RWPE1 (cell line): ENCODE measurements around the gene TBC1D22A.

Experiments
- CTCF ChIA-PET: fragments of 350-600 bp; sonication (Branson Sonifier 250); formaldehyde crosslinking; extraction: SDS; loops from one replicate; lab custom pipeline; 2021; lab: Yijun Ruan, JAX
- POLR2A ChIA-PET: fragments of 400-600 bp; formaldehyde crosslinking; extraction: SDS; loops from one replicate; lab custom pipeline; 2020; ENCODE audit warnings: antibody characterized with exemption; ENCODE audit not compliant: low non-redundant PET; lab: Yijun Ruan, JAX
- DNase-seq: peaks from one replicate; pipeline ENCODE4 v3.0.0; 2012; ENCODE audit warnings: low spot score
- H3K27ac ChIP-seq: fragments of 450-650 bp; 2 replicates; pipeline ENCODE4 v1.5.1; 2017
- TF ChIP-seq, protein P1 (sequence below): fragments of 450-650 bp; conservative IDR thresholded peaks from 2 replicates; pipeline ENCODE4 v1.5.1; 2017; ENCODE audit warnings: low read depth, mild to moderate bottlenecking

Gene TBC1D22A

DNA sequence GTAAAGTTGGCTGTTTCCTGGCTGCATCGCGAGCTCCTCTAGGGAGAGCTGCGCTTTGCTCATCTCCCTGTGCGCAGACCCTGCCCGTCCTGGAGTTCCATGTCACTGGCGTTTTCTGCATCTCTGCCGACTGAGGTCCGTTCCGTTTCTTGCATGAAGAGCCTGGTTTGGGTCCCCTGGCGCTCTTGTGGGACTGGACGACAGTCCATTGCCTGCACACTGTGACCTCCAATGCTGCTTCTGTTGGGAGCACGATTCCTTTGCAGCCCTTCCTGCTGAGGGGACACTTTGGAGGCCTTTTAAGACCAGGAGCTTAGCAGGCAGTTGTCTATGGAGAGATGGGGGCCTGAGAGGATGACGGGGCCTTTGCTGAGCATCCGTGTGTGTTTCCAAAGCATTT is 90.3 kb downstream of the TBC1D22A start:
- no peak for DNase-seq
- ChIA-PET CTCF (no interaction called here), POLR2A (no interaction called here)
- no peak overlapping the region for H3K27ac ChIP-seq
- TF ChIP-seq, protein P1, sequence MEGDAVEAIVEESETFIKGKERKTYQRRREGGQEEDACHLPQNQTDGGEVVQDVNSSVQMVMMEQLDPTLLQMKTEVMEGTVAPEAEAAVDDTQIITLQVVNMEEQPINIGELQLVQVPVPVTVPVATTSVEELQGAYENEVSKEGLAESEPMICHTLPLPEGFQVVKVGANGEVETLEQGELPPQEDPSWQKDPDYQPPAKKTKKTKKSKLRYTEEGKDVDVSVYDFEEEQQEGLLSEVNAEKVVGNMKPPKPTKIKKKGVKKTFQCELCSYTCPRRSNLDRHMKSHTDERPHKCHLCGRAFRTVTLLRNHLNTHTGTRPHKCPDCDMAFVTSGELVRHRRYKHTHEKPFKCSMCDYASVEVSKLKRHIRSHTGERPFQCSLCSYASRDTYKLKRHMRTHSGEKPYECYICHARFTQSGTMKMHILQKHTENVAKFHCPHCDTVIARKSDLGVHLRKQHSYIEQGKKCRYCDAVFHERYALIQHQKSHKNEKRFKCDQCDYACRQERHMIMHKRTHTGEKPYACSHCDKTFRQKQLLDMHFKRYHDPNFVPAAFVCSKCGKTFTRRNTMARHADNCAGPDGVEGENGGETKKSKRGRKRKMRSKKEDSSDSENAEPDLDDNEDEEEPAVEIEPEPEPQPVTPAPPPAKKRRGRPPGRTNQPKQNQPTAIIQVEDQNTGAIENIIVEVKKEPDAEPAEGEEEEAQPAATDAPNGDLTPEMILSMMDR = no peak

DNA sequence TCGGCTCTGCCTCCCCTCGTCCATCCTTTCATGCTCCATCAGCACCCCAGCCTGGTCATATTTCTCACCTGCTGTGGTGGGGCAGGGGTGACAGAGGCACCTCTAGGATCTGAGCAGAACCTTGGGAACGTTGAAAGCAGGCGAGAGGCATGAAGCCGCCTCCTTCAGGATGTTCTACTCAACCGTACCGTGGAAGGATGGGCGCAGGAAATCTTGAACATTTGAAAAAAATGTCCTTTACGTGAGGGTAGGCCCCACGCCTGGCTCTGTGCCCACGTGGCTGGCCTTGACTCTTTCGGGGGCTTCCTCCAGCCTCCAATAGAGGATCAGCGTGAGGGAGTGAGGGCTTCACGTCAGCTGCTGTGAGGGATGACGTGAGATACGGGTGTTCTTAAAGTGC is 90.7 kb downstream of the TBC1D22A start:
- POLR2A ChIA-PET = no interaction called here
- DNase-seq = no peak
- CTCF ChIA-PET = no interaction called here
- H3K27ac ChIP-seq = no peak overlapping the region
- TF ChIP-seq, protein P1 = no peak

DNA sequence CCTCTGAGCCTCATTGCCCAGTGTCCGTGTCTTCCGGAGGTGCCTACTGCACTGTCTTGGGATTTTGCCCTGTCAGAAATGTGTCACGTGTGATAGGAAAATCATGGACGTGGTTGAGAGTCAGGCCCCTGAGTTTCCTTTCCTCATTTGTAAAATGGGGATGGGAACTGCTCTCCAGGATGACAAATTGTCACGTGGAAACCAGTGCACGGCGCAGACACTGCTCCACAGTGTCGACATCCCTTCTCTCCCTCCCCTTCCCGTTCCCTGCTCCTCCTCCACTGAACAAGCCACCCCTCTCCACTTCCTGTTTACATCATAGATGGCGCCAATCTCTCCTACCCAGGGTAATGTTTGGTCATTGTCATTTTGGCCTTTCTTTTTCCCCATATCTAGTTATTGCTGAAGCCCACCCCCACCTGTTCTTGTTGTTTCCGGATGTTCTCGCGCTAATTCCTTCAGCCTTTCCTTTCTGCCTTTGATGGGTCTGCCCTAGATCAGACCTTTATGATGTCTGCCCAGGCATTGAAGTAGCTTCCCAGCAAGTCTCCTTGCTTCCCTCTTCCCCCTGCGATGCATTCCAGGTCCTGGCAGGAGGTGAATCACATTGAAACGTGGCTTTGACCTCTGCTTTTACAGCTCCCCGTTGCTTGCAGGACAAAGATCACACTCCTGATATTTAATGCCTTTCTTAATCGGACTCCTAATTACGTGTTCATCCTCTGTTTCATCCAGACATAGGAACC is 91.8 kb downstream of the TBC1D22A start:
- CTCF ChIA-PET = interaction anchor here (0.7 kb wide), 1 partner anchor 12 kb away, joined by 3 read pairs; no protein-coding TSS in a partner anchor
- POLR2A ChIA-PET = no interaction called here
- no peak overlapping the region for H3K27ac ChIP-seq
- TF ChIP-seq, protein P1 = no peak
- DNase-seq = no peak

DNA sequence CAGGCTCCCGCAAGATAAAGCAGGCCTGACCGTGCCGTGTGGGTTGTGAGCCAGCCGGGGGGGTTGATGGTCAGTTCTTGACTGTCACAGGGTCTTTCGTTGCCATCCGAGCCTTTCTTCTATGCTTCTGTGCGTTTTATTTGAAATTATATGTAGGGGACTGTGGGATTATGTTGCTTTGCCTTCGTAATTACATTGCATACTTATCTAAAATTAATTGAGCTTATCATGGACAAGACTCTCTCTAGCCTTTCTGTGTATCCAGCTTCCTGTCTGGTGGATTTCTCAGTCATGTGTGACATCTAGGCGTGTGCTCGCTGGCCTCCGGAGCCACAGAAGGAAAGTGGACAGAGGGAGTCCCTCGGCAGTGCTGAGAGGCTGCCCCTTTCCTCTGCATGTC is 93.2 kb downstream of the TBC1D22A start:
- H3K27ac ChIP-seq = no peak overlapping the region
- TF ChIP-seq, protein P1 = no peak
- CTCF ChIA-PET = interaction anchor here (1.0 kb wide), 1 partner anchor 41 kb away, joined by 5 read pairs; no protein-coding TSS in a partner anchor
- POLR2A ChIA-PET = no interaction called here
- DNase-seq = no peak

DNA sequence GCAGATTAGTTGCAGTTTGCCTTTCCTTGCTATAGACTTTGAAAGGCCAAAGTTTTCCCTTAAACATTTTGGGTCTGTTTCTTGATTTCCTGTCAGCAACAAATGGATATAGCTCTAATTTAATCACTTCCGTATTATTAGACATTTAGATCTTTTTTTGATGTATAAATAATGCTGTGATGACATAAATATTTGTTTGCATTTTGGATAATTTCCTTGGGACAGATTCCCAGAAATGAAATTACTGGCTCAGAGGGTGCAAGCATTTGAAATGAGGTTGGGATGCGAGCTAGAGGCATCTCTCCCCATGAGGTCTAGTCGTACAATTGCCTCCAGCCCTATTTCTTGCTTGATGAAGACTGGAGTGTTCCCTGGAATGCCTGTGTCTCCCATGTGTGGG is 94.2 kb downstream of the TBC1D22A start:
- no peak overlapping the region for H3K27ac ChIP-seq
- DNase-seq = no peak
- ChIA-PET CTCF (no interaction called here), POLR2A (no interaction called here)
- TF ChIP-seq, protein P1 = no peak

DNA sequence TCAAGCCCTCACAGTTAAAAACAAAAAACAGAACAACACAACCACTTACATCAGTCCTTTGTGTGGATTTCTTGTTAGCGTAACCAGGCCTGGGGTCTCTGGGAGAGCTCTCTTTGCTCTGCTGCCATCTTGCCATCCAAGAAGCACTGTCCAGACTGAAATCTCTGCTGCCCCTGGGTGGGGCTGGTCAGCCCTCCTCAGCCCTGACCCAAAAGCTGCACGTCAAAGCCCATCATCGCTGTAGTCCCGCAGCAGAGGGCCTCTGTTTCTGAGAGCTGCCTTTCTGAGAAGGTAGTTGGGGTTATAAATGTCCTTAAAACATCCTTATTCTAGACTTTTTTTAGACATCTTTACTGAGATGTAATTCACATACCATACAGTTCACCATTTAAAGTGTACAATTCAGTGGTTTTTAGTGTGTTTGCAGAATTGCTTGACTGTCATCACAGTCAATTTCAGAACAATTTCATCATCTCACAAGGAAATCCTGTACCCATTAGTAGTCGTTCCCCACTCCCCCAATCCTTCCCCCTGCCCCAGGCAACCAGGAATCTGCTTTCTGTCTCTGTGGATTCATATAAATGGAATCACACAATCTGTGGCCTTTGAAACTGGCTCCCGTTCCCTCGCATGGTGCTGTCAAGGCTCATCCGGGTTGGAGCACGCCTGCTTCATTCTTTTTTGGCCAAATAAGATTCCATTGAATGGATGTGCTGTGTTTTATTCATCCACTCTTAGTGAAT is 94.9 kb downstream of the TBC1D22A start:
- CTCF ChIA-PET = no interaction called here
- DNase-seq = no peak
- POLR2A ChIA-PET = no interaction called here
- TF ChIP-seq, protein P1 = no peak
- no peak overlapping the region for H3K27ac ChIP-seq
